Brain pericyte (primary cell): ENCODE data around the gene PRR36.
A peak's percentile ranks its signal among the peaks of the same experiment; 100 is the strongest.

Source experiments
- DNase-seq: peaks from one replicate; pipeline ENCODE4 v3.0.0-alpha.2; 2012; ENCODE audit warnings: low read depth, low spot score

The PRR36 gene

DNA sequence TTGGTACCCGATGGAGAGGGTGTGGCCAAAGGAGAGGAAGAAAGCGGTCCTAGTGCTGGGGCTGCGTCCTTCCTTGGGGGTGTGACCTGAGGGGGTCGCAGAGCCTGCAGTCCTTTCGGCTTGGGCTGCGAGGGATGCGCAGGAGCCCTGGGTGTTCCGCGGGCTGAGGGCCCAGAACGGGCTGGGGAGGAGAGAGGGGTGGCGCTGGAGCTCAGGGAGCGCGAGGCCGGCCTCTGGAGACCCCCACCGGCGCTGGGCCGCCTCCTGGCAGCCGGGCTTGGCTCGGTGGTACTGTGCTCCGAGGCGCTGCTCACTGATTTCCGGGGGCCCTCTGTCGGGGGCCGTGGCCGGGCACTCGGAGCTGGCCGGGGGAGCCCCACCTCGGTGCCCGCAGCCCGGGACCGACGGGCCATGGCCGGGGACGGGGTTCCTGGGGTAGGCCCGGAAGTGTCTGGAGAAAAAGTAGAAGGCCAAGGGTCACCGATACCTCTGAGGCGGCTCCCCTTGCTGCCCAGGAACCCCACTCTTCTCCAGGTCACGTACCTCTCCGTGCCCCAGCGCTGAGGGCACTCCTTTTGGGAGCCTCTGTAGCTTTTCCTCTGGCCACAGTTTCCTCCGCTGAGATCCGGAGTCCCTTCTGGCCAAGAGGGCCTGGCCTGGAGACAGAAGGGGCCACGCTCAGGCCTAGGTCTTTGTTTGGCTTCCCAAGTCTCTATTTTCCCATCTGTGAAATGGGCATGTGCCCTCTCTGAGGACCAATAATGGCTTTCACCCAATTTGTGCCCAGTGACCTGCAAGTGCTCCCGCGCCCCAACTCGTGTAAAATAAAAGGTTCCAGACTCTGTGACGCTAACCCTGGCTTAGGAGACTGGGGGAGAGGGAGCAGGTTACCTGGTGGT, 1.6 kb downstream of the PRR36 start:
- DNase-seq, result no peak

DNA sequence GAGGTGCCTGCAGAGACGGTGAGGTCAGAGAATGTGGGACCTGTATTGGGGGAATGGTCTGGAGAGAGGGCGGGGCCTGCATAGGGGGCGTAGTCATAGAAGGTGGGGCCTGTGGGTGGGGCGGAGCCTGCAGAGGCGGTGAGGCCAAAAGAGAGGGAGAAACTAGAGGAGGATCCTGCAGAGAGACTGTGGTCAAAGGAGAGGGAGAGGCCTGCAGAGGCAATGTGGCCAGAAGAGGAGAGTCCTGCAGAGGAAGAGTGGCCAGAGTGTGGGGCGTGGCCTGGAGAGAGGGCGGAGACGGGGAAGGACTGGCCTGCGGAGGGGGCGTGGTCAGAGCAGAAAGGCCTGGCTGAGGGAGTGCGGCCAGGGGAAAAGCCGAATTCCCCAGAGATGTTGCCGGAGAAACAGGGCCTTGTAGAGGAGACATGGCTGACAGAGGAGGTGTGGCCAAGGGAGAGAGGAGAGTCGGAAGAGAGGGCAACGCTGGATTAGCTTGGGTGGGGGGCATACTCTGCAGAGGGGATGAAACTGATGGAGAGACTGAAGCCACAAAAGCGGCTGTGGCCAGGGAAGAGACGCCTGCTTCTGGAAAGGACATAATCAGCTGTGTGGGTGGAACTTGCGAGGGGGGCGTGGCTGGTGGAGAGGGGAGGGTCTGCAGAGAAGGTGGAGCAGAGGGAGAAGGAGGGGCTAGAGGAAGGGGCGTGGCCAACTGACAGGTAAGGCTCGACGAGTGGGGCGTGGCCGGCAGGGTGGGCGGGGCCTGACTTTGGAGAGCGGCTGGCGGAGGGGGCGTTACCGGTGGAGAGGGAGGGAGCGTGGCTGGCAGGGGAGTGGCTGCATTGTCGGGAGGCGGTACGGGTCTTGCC, 2.5 kb downstream of the PRR36 start:
- peak; percentile 74 for DNase-seq

GRCh38 chr19:7870571-7871436, 3.4 kb downstream of the PRR36 start:
- DNase-seq, result no peak

- no peak for DNase-seq
Observed at GRCh38 chr19:7869910-7870511, 4.2 kb downstream of the PRR36 start.

- no peak for DNase-seq
Observed at GRCh38 chr19:7869453-7869909, 4.7 kb downstream of the PRR36 start.

GRCh38 chr19:7868671-7869452, 5.3 kb downstream of the PRR36 start:
- no peak for DNase-seq

GRCh38 chr19:7868326-7868670, 5.9 kb downstream of the PRR36 start:
- DNase-seq, result no peak

DNA sequence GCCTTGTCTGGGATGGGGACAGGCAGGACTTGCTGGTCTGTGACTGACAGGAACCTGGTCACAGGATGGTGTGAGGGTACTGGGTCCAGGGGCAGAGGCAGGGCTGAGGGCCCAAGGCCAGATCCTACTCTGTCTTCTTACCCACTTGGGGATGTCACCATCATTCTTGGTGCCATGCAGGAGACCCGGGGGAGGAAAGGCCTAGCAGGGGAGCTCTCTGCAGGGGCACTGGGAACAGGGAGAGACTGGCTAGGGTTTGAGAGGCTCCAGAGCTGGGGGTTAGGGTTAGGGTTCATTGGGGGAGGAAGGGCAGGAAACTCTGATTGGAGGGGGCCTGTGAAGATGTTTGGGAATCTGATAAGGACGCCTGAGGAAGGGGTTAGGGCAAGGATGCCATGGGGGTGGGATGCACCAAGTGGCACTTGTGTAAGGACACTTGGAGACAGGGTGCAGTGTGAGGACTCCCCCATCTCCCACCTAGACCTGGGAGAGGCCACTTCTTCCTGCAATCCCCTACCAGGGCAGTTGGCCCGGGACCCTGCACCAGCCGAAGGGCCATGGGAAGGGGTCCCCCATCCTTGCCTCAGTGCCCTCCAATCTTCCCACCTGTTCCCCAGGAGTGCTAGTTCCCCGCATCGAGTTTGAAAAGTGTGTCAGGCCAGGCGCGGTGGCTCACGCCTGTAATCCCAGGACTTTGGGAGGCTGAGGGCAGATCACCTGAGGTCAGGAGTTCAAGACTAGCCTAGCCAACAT, 6.9 kb downstream of the PRR36 start:
- no peak for DNase-seq

- DNase-seq, result no peak
Observed at GRCh38 chr19:7866399-7867091, 7.6 kb downstream of the PRR36 start.

GRCh38 chr19:7865262-7865911, 8.8 kb downstream of the PRR36 start:
- no peak for DNase-seq

DNA sequence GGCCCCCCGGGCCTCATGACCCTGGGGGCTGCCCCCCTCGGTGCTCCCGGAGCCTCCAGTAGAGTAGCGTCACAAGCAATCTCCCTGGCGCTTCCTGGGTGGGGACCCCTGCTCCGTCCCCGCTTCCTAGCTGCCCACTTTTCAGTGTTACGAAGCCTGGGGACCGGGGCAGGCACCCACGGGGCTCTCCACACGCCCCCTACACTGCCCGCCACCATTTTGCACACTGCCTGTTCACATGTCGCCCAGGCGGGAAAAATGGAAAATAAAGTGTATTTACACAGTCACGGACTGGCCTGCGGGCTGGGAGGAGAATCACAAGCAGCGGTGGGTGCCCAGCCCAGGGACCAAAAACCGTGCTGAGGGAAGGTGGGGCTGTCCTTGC, 9.5 kb downstream of the PRR36 start:
- no peak for DNase-seq

DNA sequence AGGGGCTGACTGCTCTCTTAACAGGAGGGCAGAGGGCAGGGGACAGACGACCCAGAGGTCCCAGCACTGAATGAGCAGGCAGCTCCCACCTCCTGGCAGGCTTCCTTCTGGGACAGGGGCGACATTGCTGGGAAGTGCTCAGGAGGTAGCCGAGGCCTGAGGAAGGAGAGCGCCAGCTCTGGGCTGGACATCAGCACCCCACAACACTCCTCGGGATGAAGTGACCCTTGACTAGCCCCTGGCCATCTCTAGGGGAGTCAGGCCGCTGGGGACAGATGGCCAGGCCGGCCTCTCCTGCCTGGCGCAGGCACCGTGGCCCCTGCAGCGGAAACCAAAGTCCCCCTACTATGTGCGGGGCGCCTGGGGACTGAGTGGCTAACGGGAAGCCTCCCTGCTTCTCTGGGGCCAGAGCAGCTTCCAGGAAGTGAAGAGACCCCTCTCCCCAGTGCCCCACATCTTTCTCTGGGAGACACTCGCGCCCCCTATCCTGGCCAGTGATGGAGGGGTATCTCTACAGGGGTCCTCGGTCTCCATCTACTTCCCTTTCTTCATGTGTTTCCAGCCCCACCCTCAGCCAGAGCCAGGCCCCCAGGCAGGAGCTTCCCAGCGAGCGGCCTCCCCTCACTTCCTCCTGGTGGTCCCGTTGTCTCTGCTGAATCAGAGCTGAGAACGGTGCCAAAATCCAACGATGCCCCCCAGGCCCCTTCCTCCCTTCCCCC, 10.1 kb downstream of the PRR36 start:
- no peak for DNase-seq

DNA sequence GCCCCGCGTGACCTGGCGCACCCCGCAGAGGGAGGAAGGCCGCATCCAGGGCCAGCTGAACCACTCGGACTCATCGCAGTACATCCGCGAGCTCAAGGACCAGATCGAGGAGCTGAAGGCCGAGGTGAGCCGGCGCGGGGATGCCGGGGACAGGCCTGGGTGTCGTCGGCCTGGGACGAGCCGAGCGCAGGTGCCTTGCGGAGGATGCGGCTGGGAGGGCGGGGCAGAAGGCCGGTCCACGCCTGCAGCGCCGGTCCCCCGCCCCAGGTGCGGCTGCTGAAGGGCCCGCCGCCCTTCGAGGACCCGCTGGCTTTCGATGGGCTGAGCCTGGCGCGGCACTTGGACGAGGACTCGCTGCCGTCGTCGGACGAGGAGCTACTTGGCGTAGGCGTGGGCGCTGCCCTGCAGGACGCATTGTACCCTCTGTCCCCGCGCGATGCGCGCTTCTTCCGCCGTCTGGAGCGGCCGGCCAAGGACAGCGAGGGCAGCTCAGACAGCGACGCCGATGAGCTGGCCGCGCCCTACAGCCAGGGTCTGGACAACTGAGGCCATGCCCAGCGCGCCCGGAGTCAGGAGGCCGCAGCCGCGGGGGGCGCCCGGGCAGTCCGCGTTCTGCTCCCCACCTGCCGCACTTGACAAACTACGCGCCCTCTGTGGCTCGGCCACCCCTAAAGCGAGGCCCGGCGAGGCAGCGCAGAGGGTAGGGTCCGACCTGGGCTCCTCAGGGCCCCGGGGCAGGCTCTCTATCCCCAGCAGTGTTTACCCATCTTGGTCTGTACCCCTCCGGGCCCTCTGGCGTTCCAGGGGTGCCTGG, 10.8 kb downstream of the PRR36 start:
- DNase-seq, result no peak

DNA sequence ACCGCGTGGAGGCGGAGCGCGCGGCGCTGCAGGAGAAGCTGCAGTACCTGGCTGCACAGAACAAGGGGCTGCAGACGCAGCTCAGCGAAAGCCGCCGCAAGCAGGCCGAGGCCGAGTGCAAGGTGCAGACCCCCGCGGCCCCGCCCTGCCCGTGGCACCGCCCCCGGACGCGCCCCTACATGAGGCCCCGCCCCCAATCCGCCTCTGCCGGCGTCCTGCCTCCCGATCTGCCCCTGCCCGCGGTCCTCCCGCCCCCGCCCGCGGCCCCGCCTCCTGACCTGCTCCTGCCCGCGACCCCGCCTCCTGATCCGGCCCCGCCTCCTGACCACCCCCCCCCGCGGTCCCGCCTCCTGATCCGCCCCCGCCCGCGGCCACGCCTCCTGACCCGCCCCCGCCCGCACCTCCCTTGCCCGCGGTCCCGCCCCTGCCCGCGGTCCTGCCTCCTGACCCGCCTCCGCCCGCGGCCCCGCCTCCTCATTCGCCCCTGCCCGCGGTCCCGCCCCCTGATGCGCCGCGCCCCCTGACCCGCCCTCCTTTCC, 11.7 kb downstream of the PRR36 start:
- DNase-seq, result no peak

DNA sequence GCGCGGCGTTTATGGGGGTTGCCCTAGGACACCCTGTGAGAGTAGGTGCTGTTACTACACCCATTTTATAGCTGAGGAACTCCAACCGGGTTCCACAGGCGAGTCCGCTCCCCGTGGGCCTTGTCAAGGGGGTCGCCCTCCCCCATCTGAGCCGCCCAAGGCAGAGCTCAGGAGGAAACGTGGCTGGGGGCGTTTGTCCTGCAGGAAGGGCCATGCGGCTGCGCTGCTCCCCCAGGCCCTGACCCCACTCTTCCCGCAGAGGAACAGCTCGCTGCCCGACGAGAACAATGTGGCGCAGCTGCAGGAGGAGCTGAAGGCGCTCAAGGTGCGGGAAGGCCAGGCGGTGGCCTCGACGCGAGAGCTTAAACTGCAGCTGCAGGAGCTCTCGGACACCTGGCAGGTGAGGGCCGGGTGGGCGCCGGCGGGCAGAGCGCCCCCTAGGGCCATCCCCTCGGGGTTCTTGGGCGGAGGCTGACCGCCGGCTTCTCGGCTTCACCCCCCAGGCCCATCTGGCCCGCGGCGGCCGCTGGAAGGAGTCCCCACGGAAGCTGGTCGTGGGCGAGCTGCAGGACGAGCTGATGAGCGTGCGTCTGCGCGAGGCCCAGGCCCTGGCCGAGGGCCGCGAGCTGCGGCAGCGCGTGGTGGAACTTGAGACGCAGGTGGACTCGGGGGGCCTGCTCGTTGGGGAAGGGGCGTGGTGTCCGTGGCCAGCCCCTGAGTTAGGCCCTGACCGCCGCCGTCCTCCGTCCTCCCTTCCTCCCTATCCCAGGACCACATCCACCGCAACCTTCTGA, 12.4 kb downstream of the PRR36 start:
- no peak for DNase-seq
